ENCODE data around the gene AAK1.
"Not testable (repeated sequence)": the region's sequence is repeated elsewhere in the genome, so short reads cannot be mapped to it uniquely, and the experiment has no call there.

AAK1 gene

GRCh38 chr2:69576880-69577279 is 66.7 kb downstream of the AAK1 start:
- no peak for TF ChIP-seq CTCF (IDR thresholded peaks at IDR 0.05; ENCODE audit: low read depth, low read length, missing control alignments)
- H3K4me3 ChIP-seq (ENCODE audit: low read depth, low read length), result no peak overlapping the region
- DNase-seq (ENCODE audit: low read depth), result no peak

GRCh38 chr2:69575926-69576325 is 67.6 kb downstream of the AAK1 start:
- no peak for TF ChIP-seq CTCF (IDR thresholded peaks at IDR 0.05; ENCODE audit: low read depth, low read length, missing control alignments)
- DNase-seq (ENCODE audit: low read depth), result no peak
- H3K4me3 ChIP-seq (ENCODE audit: low read depth, low read length), result no peak overlapping the region

- not testable (repeated sequence) for DNase-seq (ENCODE audit: low read depth); H3K4me3 ChIP-seq (ENCODE audit: low read depth, low read length)
Measured at GRCh38 chr2:69575371-69575770, 68.2 kb downstream of the AAK1 start.

- H3K4me3 ChIP-seq (ENCODE audit: low read depth, low read length), result no peak overlapping the region
- no peak for TF ChIP-seq CTCF (IDR thresholded peaks at IDR 0.05; ENCODE audit: low read depth, low read length, missing control alignments)
- DNase-seq (ENCODE audit: low read depth), result no peak
Measured at GRCh38 chr2:69572641-69573040, 70.9 kb downstream of the AAK1 start.

DNA sequence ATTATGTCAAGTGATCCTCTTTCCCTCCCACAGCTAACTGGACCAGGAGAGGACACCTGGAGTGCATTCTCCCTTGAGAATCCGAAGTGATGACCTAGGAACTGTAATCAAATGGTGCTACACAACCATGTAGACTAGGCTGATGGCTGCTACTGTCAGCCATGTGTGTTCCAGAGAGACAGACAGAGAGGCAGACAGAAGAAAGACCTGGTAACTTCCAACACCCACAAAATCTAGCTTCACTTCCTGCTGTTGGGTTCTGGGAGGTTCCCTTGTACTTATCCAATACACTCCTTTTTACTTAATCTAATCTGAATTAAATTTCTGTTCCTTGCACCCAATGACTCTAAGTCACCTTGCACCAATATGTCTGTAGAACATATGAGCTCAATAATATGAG is 72.3 kb downstream of the AAK1 start:
- DNase-seq (ENCODE audit: low read depth), result no peak
- H3K4me3 ChIP-seq (ENCODE audit: low read depth, low read length), result no peak overlapping the region
- TF ChIP-seq CTCF (IDR thresholded peaks at IDR 0.05; ENCODE audit: low read depth, low read length, missing control alignments), result no peak

DNA sequence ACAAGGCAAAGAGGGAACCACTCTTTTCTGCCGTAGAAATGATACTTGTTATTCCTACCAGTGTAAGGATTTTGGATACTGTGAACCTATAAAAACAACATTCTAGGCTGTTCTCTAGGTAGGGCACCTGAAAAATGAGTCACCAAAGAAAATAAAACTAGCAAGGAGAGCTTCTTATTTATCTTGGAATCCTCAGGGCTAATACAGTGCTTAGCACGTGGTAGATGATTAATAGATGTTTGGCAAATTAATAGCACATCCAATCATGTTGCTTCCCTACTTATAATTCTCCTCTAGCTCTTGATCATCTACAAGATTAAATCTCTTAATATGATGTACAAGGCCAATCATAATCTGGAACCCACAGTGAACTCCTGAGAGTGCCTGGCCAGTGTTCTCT is 73.1 kb downstream of the AAK1 start:
- no peak overlapping the region for H3K4me3 ChIP-seq (ENCODE audit: low read depth, low read length)
- no peak for DNase-seq (ENCODE audit: low read depth)
- TF ChIP-seq CTCF (IDR thresholded peaks at IDR 0.05; ENCODE audit: low read depth, low read length, missing control alignments), result no peak

DNA sequence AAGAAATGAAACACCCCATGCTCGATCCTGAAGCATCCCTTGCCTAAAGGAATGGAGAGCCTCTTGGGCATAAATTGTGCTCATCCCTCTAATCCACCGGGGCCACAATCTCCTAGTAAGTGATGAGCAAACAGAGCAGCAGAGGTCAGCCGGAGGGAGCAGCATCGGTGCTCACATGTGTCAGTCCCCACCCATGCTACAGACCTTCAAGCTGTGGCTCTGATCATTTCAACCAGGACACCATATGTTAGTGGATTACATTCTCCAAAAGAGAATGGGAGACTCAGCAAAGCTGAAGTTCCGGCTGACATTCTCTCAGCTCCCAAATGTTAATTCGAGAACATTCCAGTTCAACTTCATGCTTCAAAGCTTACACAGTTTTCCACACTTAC is 75.6 kb downstream of the AAK1 start:
- no peak for DNase-seq (ENCODE audit: low read depth)
- no peak overlapping the region for H3K4me3 ChIP-seq (ENCODE audit: low read depth, low read length)

More for the DNA sequence above, 75.6 kb downstream of the AAK1 start:
- TF ChIP-seq CTCF (IDR thresholded peaks at IDR 0.05; ENCODE audit: low read depth, low read length, missing control alignments), result no peak
